Loucy (cell line): ENCODE measurements around the gene FDX2.

Experiments used
- H2AFZ ChIP-seq: fragments of 200-600 bp; sonication (generic); 2 replicates; pipeline ENCODE4 v1.6.0; 2016; ENCODE audit warnings: antibody characterized with exemption, mild to moderate bottlenecking, low read length, moderate library complexity
- H3F3A ChIP-seq: fragments of 200-600 bp; 2 replicates; pipeline ENCODE4 v1.6.0; 2016; ENCODE audit warnings: antibody characterized with exemption, low read depth, mild to moderate bottlenecking
- H3K27me3 ChIP-seq: fragments of 200-600 bp; sonication (generic); 2 replicates; pipeline ENCODE4 v1.6.1; 2014; ENCODE audit warnings: low read length, mild to moderate bottlenecking; ENCODE audit not compliant: insufficient read depth, poor library complexity, severe bottlenecking
- H3K36me3 ChIP-seq: fragments of 200-600 bp; sonication (generic); 2 replicates; pipeline ENCODE4 v1.6.1; 2016; ENCODE audit warnings: low read length; ENCODE audit not compliant: insufficient read depth
- H3K4me1 ChIP-seq: fragments of 200-600 bp; sonication (generic); 2 replicates; pipeline ENCODE4 v1.5.1; 2014; ENCODE audit warnings: low read length, mild to moderate bottlenecking; ENCODE audit not compliant: insufficient read depth, poor library complexity, severe bottlenecking
- H3K4me2 ChIP-seq: fragments of 200-600 bp; sonication (generic); 2 replicates; pipeline ENCODE4 v1.6.0; 2014; ENCODE audit warnings: antibody characterized with exemption, low read length, low read depth, mild to moderate bottlenecking; ENCODE audit not compliant: poor library complexity, severe bottlenecking
- H3K4me3 ChIP-seq: fragments of 200-600 bp; sonication (generic); 2 replicates; pipeline ENCODE4 v1.5.1; 2014; ENCODE audit warnings: low read length, mild to moderate bottlenecking, mixed read lengths; ENCODE audit not compliant: poor library complexity, severe bottlenecking
- H3K79me2 ChIP-seq: fragments of 200-600 bp; sonication (generic); 2 replicates; pipeline ENCODE4 v1.6.1; 2014; ENCODE audit warnings: low read length; ENCODE audit not compliant: insufficient read depth
- H3K9ac ChIP-seq: fragments of 200-600 bp; sonication (generic); 2 replicates; pipeline ENCODE4 v1.6.0; 2014; ENCODE audit warnings: mild to moderate bottlenecking, low read depth, low read length, moderate library complexity; ENCODE audit not compliant: poor library complexity, severe bottlenecking
- H3K9me2 ChIP-seq: fragments of 200-600 bp; sonication (generic); replicated peaks from 2 replicates; pipeline ENCODE4 v1.6.1; 2016; ENCODE audit warnings: low read depth, low read length, mixed read lengths
- H3K9me3 ChIP-seq: fragments of 200-600 bp; sonication (generic); 2 replicates; pipeline ENCODE4 v1.6.1; 2014; ENCODE audit warnings: mild to moderate bottlenecking, antibody characterized with exemption, low read length, low read depth; ENCODE audit not compliant: insufficient read depth
- H4K20me1 ChIP-seq: fragments of 200-600 bp; sonication (generic); 2 replicates; pipeline ENCODE4 v1.6.0; 2014; ENCODE audit warnings: antibody characterized with exemption, low read length, mild to moderate bottlenecking; ENCODE audit not compliant: insufficient read depth, poor library complexity, severe bottlenecking
- CTCF ChIP-seq: fragments of 200-600 bp; sonication (generic); conservative IDR thresholded peaks from 2 replicates; pipeline ENCODE4 v1.5.1; 2014; ENCODE audit warnings: mild to moderate bottlenecking, antibody characterized with exemption, low read length
- EZH2phosphoT487 ChIP-seq: fragments of 200-600 bp; IDR thresholded peaks from 2 replicates; pipeline ENCODE4 v1.6.1; 2018; ENCODE audit warnings: antibody characterized with exemption, mild to moderate bottlenecking, moderate library complexity, borderline replicate concordance

FDX2 gene

GRCh38 chr19:10292789-10293636 lies 22.8 kb downstream of the FDX2 start:
- Histone ChIP-seq H3K9me2 (no peaks in the 10 kb centered on the region), H3K4me2 (no peak overlapping the region), H3K36me3 (no peaks in the 10 kb centered on the region), H2AFZ (no peak overlapping the region), H3K79me2 (no peaks in the 10 kb centered on the region), H3K27me3 (no peaks in the 10 kb centered on the region), H3F3A (no peaks in the 10 kb centered on the region), H3K9me3 (no peaks in the 10 kb centered on the region), H3K4me1 (peaks cover 8% of the 10 kb centered on the region), H3K4me3 (no peak overlapping the region), H3K9ac (no peak overlapping the region), H4K20me1 (no peaks in the 10 kb centered on the region)
- TF ChIP-seq CTCF (no peak), EZH2phosphoT487 (no peak)

GRCh38 chr19:10292206-10292788 lies 23.5 kb downstream of the FDX2 start:
- H2AFZ ChIP-seq = no peak overlapping the region
- H3K4me1 ChIP-seq = peaks cover 14% of the 10 kb centered on the region
- H3K4me2 ChIP-seq = no peak overlapping the region
- H3K4me3 ChIP-seq = no peak overlapping the region
- no peaks in the 10 kb centered on the region for H3K27me3 ChIP-seq
- TF ChIP-seq CTCF = no peak
- no peak for TF ChIP-seq EZH2phosphoT487
- H3F3A ChIP-seq = no peaks in the 10 kb centered on the region
- H3K9me2 ChIP-seq = no peaks in the 10 kb centered on the region
- no peaks in the 10 kb centered on the region for H3K79me2 ChIP-seq
- no peaks in the 10 kb centered on the region for H3K9me3 ChIP-seq
- H3K9ac ChIP-seq = no peak overlapping the region
- H4K20me1 ChIP-seq = no peaks in the 10 kb centered on the region
- no peaks in the 10 kb centered on the region for H3K36me3 ChIP-seq

GRCh38 chr19:10291554-10292205 lies 24.1 kb downstream of the FDX2 start:
- Histone ChIP-seq H3F3A (no peaks in the 10 kb centered on the region), H3K36me3 (no peaks in the 10 kb centered on the region), H2AFZ (no peak overlapping the region), H3K4me1 (peaks cover 18% of the 10 kb centered on the region), H3K27me3 (no peaks in the 10 kb centered on the region), H3K4me2 (no peak overlapping the region), H3K4me3 (no peak overlapping the region), H3K9me2 (no peaks in the 10 kb centered on the region), H4K20me1 (no peaks in the 10 kb centered on the region), H3K9me3 (no peaks in the 10 kb centered on the region), H3K9ac (no peak overlapping the region), H3K79me2 (no peaks in the 10 kb centered on the region)
- no peak for TF ChIP-seq EZH2phosphoT487
